Central memory CD4-positive, alpha-beta T cell (primary cell): ENCODE data around the gene C19orf44.
A peak's percentile ranks its signal among the peaks of the same experiment; 100 is the strongest.
"Not testable (repeated sequence)": the region's sequence is repeated elsewhere in the genome, so short reads cannot be mapped to it uniquely, and the experiment has no call there.

Experiments
- DNase-seq: peaks from one replicate; pipeline ENCODE4 v3.0.0; 2022

C19orf44 gene

DNA sequence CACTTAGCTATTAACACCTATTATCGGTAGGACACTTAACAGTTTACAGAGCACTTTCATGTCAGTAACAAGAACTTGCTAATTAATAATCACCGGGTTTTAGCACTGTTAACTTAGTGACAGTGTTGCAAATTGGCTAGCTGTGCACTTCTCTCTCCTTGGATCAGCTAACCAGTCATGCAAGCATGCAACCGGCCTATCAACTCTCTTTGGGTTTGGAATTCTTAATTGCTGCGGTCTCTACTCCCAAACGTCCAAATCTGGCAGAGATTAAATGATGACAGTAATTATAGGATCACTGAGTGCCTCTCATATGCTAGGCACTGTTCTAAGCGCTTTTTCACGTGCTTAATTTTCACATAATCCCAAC lies 25.7 kb upstream of the C19orf44 start:
- no peak for DNase-seq

DNA sequence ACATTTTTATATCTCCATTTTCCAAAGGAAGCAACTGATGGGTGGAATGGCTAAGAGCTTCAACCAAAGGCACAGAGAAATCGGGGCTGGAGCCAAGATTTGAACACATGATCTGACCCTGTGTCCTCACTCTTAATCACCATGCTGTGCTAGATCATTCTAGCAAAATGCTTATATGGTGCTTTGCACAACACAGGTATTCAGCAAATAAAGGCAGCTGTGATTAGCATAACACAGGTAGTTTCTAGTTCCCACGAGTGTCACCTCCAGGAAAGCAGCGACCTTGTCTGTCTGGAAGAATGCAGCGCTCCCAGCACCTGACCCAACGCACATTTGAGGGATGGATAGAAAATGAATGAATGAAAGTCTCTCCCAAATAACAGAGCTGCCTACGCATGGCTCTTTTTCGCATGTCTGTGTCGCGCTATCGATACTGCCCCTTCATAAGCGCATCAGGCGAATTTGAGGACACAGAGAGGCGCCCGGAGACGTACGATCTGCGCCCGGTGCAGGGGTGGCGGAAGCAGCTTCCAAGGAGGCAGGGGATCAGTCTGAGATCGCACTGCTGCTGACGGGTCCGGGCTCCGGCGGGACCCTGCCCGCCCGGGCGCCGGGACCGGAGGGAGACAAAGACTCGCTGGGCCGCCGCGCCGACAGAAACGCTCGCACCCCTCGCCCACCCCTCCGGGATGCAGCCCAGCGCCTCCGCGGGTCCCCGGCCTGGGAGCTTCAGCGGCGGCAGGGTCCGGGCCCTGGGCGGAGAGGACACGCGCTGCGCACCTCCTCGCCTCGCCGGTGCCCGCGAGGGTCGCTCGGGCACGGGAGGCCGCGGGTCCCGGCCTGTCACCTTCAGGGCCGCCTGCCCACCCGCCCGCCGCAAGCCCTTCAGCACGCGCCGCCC lies 25.0 kb upstream of the C19orf44 start:
- DNase-seq, result peak; percentile 9

DNA sequence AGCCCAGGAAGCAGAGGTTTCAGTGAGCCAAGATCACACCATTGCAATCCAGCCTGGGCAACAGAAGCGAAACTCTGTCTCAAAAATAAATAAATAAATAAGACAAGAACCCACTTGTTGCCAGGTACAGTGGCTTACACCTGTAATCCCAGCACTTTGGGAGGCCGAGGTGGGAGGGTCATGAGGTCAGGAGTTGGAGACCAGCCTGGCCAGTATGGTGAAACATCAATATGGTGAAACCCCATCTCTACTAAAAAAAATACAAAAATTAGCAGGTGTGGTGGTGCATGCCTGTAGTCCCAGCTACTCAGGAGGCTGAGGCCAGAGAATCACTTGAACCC lies 23.7 kb upstream of the C19orf44 start:
- not testable (repeated sequence) for DNase-seq

DNA sequence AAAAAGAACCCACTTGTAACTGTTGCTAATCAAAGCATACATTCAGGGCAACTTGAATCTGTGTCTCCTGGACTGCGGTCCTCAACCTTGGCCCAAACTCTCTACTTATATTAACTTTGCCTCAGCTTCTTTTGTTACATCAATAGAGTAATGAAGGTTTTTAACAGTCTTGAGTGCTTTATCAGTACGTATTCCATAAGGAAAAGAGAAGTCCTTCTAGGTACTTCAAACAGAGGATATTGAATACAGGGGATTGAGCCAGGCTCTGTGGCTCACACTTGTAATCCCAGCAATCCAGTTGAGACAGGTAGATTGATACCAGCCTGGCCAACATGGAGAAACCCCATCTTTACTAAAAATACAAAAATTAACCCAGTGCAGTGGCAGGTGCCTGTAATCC lies 23.2 kb upstream of the C19orf44 start:
- no peak for DNase-seq

DNA sequence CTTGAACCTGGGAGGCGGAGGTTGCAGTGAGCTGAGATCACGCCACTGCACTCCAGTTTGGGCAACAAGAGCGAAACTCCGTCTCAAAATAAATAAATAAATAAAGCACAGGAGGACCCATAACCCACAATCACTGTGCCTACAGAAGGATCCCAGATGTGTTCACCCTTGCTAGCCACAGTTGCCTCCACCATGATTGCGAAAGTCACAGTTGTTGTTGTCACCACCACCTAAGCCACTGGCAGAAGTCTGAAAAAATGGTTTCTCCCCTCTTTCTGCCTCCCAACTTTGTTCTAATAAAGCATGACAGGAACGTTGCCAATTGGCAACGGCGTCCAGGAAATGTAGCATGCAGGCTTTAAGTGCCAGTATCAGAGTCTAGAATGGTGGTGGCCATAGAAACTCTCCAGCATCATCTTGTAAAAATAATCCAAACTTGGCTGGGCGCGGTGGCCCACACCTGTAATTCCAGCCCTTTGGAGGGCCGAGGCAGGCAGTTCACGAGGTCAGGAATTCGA lies 22.3 kb upstream of the C19orf44 start:
- DNase-seq, result no peak

DNA sequence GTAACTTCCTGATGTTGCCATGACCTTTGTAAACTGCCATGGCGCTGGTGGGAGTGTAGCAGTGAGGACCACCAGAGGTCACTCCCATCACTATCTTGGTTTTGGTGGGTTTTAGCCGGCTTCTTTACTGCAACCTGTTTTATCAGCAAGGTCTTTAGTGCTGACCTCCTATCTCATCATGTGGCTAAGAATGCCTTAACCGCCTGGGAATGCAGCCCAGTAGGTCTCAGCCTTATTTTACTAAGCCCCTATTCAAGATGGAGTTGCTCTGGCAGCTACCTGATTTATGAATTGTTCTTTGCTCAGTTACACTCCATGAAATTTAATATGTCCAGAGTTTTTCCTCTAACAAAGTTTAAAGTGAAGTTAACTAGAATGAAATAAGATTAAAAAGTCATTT lies 19.8 kb upstream of the C19orf44 start:
- DNase-seq, result no peak

DNA sequence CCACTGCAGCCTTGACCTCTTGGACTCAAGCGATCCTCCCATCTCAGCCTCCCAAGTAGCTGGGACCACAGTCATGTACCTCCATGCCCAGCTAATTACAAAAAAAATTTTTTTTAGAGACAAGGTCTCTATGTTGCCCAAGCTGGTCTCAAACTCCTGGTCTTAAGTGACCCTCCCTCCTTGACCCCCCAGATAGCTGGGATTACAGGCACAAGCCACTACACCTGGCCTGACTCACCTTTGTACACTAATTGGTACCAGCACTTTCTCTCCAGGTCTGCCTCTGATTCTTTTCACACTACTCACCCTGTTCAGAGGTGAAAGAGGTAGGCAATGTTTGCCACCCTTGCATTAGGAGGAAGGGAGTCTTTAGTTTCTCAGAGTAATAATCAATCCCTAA lies 18.9 kb upstream of the C19orf44 start:
- DNase-seq, result no peak

DNA sequence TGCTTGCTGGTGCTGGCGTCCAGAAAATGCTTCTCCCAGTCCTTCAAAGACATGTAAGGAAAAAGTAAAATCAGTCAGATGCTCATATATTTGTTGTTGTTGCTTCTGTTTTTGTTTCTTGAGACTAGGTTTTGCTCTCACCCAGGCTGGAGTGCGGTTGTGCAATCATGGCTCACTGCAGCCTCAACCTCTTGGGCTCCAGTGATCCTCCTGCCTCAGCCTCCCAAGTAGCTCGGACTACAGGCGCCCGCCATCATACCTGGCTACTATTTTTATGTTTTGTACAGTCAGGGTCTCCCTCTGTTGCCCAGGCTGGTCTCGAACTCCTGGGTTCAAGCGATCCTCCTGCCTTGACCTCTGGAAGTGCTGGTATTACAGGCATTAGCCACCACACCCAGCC lies 13.4 kb upstream of the C19orf44 start:
- no peak for DNase-seq

DNA sequence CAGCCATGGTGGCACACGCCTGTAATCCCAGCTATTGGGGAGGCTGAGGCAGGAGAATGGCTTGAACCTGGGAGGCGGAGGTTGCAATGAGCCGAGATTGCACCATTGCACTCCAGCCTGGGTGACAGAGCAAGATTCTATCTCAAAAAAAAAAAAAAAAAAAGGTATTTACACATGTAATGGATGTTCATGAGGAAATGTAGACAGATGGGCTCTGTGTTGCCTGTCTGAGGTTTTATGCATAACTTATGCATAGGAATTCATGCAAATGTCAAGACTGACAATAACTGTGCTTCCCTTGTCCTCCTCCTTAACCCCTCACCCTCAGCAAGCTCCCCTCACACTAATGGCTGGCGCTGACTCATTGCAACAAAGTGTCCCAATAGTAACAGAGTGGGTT lies 9.7 kb upstream of the C19orf44 start:
- DNase-seq, result not testable (repeated sequence)

DNA sequence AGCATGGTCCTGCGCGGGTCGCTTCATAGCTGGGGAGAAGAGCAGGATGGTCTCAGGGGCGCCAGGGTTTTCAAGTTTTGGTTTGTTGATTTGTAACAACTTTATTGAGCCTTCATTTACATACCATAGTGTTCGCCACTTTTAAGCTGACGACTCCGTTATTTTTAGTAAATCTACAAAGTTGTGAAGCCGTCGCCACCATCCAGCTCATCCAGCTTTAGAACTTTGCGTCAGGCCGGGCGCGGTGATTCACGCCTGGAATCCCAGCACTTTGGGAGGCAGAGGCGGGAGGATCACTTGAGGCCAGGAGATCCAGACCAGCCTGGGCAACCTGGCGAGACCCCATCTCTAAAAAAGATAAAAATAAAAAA lies 404 bp downstream of the C19orf44 start:
- DNase-seq, result no peak

DNA sequence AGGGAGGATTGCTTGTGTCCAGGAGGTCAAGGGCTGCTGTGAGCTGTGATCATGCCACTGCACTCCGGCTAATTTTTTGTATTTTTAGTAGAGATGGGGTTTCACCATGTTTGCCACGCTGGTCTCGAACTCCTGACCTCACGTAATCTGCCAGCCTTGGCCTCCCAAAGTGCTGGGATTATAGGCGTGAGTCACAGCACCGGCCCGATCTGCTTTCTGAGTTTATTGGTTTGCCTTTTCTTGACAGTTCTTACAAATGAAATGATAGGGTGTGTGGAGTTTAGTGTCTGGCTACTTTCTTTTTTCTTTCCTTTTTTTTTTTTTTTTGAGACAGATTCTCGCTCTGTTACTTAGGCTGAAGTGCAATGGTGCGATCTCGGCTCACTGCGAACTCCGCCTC lies 848 bp downstream of the C19orf44 start:
- DNase-seq, result no peak

DNA sequence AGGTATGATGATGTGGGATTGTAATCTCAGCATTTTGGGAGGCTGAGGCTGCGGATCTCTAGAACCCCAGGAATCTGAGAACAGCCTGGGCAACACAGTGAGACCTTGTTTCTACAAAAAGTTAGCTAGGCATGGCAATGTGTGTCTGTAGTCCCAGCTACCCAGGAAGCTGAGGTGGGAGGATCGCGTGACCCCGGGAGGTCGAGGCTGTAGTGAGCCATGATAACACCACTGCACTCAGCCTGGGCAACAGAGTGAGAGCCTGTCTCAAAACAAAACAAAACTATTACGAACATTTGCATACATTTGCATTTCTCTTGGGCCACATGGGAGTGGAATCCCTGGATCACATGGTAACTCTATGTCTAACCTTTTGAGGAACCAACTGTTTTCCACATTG lies 1.6 kb downstream of the C19orf44 start:
- no peak for DNase-seq

DNA sequence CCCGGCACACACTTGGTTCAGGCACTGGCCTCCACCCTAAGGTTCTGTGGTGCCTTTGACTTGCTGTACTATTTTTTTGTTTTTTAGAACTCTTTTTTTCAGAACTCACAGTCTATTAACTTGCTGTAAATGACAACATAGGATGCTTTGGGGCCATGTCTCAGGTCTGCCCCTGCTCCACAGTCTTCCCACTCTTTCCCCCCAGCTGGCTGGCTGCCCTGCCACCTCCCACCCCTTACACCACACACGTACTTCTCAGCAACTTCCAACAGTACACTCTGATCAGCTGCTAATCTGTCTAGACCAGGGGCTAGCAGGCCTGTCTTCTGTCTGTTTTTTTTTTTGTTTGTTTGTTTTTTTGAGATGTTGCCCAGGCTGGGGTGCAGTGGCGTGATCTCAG lies 8.1 kb downstream of the C19orf44 start:
- no peak for DNase-seq

DNA sequence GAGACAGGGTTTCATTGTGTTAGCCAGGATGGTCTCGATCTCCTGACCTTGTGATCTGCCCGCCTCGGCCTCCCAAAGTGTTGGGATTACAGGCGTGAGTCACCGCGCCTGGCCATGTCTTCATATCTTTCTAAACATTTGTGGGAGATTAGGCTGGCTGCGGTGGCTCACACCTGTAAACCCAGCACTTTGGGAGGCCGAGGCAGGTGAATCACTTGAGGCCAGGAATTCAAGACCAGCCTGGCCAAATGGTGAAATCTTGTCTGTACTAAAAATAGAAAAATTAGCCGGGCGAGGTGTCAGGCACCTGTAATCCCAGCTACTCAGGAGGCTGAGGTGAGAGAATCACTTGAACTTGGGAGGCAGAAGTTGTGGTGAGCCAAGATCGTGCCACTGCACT lies 10.0 kb downstream of the C19orf44 start:
- DNase-seq, result not testable (repeated sequence)

DNA sequence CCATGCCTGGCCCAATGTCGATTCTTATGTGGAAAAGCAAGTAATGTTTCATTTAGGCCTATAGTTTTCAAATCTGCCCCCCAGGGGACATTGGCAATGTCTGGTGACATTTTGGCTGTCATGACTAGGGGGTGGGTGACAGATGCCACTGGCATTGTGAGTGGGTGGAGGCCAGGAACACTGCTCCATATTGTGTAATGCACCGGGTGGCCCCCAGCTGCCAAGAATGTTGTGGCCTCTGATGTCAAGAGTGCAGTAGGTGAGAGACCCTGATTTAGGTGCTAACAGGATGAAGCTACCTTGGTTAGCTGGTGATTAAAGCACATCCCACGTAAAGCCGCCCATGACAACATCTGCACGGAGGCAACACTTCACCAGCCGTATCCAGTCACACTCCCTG lies 10.8 kb downstream of the C19orf44 start:
- DNase-seq, result no peak

DNA sequence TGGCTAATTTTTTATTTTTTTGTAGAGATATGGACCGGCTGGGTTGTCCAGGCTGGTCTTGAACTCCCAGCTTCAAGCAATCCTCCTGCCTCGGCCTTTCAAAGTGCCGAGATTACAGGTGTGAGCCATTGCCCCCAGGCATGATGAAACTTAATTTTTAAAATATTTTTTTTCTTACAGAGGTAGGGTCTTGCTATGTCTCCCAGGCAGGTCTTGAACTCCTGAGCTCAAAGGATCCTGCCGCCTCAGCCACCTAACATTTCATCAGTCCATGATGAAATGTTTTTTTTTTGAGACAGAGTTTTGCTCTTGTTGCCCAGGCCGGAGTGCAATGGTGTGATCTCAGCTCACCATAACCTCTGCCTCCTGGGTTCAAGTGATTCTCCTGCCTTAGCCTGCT lies 12.4 kb downstream of the C19orf44 start:
- DNase-seq, result no peak

DNA sequence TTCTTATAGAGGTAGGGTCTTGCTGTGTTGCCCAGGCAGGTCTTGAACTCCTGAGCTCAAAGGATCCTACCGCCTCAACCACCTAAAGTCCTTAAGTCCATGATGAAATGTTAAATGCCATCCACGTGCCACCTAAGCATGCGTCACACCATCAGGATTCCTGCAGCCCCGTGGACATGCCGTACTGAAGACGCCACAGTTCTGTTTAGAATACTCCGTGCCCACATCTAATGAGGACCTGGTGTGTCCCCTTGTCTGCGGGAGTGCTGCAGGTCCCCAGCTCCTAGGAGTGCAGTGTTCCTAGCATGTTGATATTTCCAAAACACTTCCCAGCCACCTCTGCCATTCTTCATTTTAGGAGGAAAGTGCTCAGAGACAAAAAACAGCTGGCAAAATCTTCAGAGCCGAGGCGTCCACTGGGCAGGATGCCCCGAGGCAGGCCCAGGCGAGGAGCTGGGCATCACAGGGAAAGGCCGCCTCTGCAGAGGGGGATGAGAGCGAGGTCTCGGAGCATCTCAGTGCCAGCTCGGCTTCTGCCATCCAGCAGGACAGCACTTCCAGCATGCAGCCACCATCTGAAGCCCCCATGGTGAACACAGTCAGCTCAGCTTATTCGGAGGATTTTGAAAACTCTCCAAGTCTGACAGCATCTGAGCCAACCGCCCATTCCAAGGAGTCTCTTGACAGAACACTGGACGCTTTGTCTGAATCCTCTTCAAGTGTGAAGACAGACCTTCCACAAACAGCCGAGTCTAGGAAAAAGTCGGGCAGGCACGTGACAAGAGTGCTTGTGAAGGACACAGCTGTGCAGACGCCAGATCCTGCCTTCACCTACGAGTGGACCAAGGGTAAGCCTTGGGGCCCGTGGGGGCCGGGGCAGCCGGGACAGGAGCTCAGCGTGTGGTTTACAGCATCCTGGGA lies 13.2 kb downstream of the C19orf44 start:
- no peak for DNase-seq

DNA sequence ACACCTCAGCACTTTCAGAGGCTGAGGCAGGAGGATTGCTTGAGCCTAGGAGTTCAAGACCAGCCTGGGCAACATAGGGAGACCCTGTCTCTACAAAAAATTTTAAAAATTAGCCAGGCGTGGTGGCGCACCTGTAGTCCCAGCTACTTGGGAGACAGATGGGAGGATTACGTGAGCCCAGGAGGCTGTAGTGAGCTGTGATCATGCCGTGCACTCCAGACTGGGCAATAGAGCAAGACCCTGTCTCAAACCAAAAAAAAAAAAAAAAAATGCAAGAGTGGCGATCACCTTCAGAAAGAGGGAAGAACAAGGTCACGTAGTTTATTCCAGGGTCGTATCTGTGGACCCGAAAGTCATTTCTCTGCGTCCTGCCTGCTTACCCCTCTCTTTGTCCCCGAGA lies 16.4 kb downstream of the C19orf44 start:
- not testable (repeated sequence) for DNase-seq

DNA sequence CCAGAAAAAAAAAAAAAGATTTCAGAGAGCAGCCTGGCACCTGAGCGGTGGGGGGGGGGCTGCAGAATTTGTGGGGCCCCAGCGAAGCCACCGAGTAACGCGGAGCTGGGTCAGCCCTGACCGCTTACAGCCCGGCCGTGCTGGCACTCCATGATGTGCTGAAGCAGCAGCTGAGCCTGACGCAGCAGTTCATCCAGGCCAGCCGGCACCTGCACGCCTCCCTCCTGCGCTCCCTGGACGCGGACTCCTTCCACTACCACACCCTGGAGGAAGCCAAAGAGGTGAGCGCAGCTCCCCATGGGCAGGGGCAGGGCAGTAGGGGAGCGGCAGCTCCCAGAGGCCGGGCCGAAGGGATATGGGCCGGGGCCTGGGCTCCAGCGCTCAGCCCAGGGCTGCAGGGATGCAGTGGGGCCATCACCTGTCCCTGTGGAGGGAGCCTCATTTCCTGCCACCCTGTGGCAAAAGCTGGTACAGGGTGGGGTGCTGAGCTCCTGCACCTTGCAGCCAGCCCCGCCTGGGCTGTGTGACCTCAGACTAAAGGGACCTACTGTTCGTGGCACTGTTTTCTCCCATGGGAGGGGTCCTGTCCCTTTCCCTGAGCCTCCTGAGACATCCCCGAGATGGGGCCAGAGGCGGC lies 18.3 kb downstream of the C19orf44 start:
- DNase-seq, result no peak

DNA sequence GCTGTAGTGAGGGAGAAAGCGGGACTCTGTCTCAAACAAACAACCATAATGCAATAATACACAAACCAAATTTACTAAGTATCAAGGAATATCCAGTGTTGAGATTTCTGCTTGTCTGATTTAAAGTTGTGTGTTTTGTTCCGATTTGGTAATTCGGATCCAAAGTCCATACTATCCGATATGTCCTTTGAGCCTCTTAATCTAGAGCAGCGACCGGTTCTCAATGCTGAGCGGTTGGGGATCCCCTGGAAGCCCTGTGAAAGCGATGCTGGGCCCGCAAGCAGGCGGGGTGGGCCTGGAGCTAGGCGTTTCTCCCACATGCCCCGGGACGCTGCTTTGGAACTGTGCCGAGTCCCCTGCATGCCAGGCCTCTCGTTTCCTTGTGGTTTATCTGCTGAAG lies 20.2 kb downstream of the C19orf44 start:
- no peak for DNase-seq

DNA sequence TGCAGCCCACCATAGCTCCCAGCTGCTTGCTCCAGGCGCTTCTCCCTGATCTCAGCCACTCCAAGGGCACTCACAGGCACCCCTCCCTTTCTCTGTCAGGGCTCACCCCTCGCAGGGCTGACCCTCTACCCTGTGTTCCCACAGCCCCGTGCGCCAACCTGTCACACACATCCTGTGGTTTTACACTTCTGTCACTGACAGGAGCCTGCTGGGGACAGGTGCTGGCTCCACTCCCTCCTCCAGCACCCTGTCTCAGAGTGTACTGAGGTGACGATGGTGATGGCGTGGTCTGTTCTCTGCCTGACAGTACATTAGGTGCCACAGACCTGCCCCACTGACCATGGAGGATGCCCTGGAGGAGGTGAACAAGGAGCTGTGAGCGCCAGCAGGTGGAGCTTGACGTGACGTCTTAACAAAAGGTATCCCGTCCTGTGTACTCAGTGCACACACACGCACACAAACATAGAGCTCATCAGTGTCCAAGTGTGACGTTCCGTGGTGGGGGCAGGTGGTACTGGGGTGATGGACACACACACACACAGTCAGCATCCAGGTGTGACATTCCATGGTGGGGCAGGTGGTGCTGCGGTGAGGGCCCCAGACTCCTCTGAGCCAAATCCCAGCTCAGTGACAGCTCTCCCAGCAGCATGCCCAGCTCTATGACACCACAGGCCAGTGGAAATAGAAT lies 20.9 kb downstream of the C19orf44 start:
- no peak for DNase-seq

DNA sequence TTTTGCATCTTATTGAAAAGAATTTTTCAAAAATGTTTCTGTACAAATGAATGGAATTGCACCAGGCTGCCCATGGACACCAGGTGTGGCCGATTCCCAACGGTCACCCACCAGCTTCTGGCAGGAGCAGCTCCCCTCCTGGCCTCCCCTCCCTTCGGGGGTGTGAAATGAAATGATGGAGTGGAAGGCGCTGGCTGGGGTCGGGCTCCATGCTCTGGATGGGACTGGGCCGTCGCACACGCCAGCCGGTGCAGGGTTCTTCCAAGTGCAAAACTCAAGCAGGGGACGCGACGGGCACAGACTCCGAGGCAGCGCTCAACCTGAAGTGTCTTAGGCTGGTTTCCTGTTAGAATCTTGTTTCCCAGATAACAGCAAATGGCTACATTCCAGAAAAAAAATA lies 21.9 kb downstream of the C19orf44 start:
- no peak for DNase-seq
